ENCODE measurements around the gene CCNC. TPM values are rescaled to one million over a fixed set of nuclear protein-coding genes. Genes with fewer than 3 reads are reported as not detected.

The CCNC gene
- total RNA-seq, 1 experiment from 2014 or later: 93.1 TPM

GRCh38 chr6:99613705-99614429 lies 45.4 kb upstream of the CCNC start (continued):
- no peak; the same call in 1 of the 2 replicates for TF ChIP-seq ZNF671 (CRISPR knock-in tag; IDR thresholded peaks at IDR 0.05)
- no peak for TF ChIP-seq CBFB (CRISPR knock-in tag; IDR thresholded peaks at IDR 0.05; ENCODE audit: low read depth)
- no peak; the same call in 1 of the 2 replicates for TF ChIP-seq MLX (CRISPR knock-in tag; IDR thresholded peaks at IDR 0.05)
- TF ChIP-seq ZBTB43 (CRISPR knock-in tag; IDR thresholded peaks at IDR 0.05): peak; percentile 86
- TF ChIP-seq NFATC4 (CRISPR knock-in tag; IDR thresholded peaks at IDR 0.05): no peak
- peak; percentile 25; the same call in 1 of the 2 replicates for TF ChIP-seq ETV6 (CRISPR knock-in tag; IDR thresholded peaks at IDR 0.05)
- no peak for TF ChIP-seq ZNF416 (CRISPR knock-in tag; IDR thresholded peaks at IDR 0.05)
- TF ChIP-seq NFE2L1 (CRISPR knock-in tag; IDR thresholded peaks at IDR 0.05): peak; percentile 81
- no peak for TF ChIP-seq MYBL2 (CRISPR knock-in tag; IDR thresholded peaks at IDR 0.05)
- TF ChIP-seq ZSCAN18 (CRISPR knock-in tag; IDR thresholded peaks at IDR 0.05): no peak
- no peak for TF ChIP-seq CREM (CRISPR knock-in tag; IDR thresholded peaks at IDR 0.05)
- peak; percentile 70 for TF ChIP-seq MAX (CRISPR knock-in tag; IDR thresholded peaks at IDR 0.05)
- no peak for TF ChIP-seq ZBTB21 (CRISPR knock-in tag; IDR thresholded peaks at IDR 0.05; ENCODE audit: borderline replicate concordance)
- TF ChIP-seq ZNF512 (CRISPR knock-in tag; IDR thresholded peaks at IDR 0.05; ENCODE audit: borderline replicate concordance): no peak
- no peak for TF ChIP-seq ZNF425 (CRISPR knock-in tag; conservative IDR thresholded peaks at IDR 0.05)
- no peak for TF ChIP-seq MXD4 (CRISPR knock-in tag; IDR thresholded peaks at IDR 0.05; ENCODE audit: borderline replicate concordance)
- TF ChIP-seq OVOL2 (CRISPR knock-in tag; IDR thresholded peaks at IDR 0.05; ENCODE audit: borderline replicate concordance): no peak
- peak; percentile 45; the same call in 1 of the 2 replicates for TF ChIP-seq USF1 (CRISPR knock-in tag; IDR thresholded peaks at IDR 0.05)
- no peak for TF ChIP-seq IRF1 (CRISPR knock-in tag; IDR thresholded peaks at IDR 0.05)
- peak; percentile 45; the same call in 1 of the 2 replicates for TF ChIP-seq TEAD1 (CRISPR knock-in tag; IDR thresholded peaks at IDR 0.05)
- no peak; the same call in 1 of the 2 replicates for TF ChIP-seq NR2C2 (CRISPR knock-in tag; IDR thresholded peaks at IDR 0.05)
- TF ChIP-seq EMX1 (CRISPR knock-in tag; IDR thresholded peaks at IDR 0.05): no peak
- TF ChIP-seq PREB (CRISPR knock-in tag; IDR thresholded peaks at IDR 0.05; ENCODE audit: borderline replicate concordance): no peak
- no peak for TF ChIP-seq ZNF317 (CRISPR knock-in tag; IDR thresholded peaks at IDR 0.05; ENCODE audit: borderline replicate concordance, low read depth)
- TF ChIP-seq ZNF396 (CRISPR knock-in tag; IDR thresholded peaks at IDR 0.05; ENCODE audit: borderline replicate concordance): no peak
- TF ChIP-seq GTF2I (CRISPR knock-in tag; conservative IDR thresholded peaks at IDR 0.05): no peak
- TF ChIP-seq ZNF263 (CRISPR knock-in tag; IDR thresholded peaks at IDR 0.05; ENCODE audit: low read depth): peak; percentile 6; the same call in 1 of the 2 replicates
